SJCRH30 (cell line): ENCODE data around the gene ADSL. TPM values are rescaled to one million over a fixed set of nuclear protein-coding genes. Genes with fewer than 3 reads are reported as not detected.
"Not testable (repeated sequence)": the region's sequence is repeated elsewhere in the genome, so short reads cannot be mapped to it uniquely, and the experiment has no call there.

Experiments used
- DNase-seq, 2 experiments: peaks; one replicate each; pipeline ENCODE4 v3.0.0-alpha.2; 2015 to 2020
- H3K27ac ChIP-seq: fragments of 250-450 bp; sonication (Bioruptor Pico); 2 replicates; pipeline ENCODE4 v1.5.1; 2020; ENCODE audit warnings: mild to moderate bottlenecking, moderate library complexity
- H3K27me3 ChIP-seq: fragments of 250-450 bp; sonication (Bioruptor Pico); 2 replicates; pipeline ENCODE4 v1.5.1; 2020; ENCODE audit warnings: mild to moderate bottlenecking, moderate library complexity
- H3K36me3 ChIP-seq: fragments of 250-450 bp; sonication (Bioruptor Pico); 2 replicates; pipeline ENCODE4 v1.5.1; 2020; ENCODE audit warnings: mild to moderate bottlenecking, moderate library complexity
- H3K4me1 ChIP-seq: fragments of 250-450 bp; sonication (Bioruptor Pico); 2 replicates; pipeline ENCODE4 v1.5.1; 2020; ENCODE audit warnings: mild to moderate bottlenecking, moderate library complexity
- H3K4me3 ChIP-seq: fragments of 250-450 bp; sonication (Bioruptor Pico); 2 replicates; pipeline ENCODE4 v1.5.1; 2020; ENCODE audit warnings: mild to moderate bottlenecking, moderate library complexity
- H3K9me3 ChIP-seq: fragments of 250-450 bp; sonication (Bioruptor Pico); replicated peaks from 2 replicates; pipeline ENCODE4 v1.5.1; 2020; ENCODE audit warnings: mild to moderate bottlenecking, moderate library complexity
- total RNA-seq: library from RNA; depleted of rRNA; stranded (reverse); fragments of >200 nt; shearing (Covaris generic); gene quantifications from 2 replicates; pipeline ENCODE4 v1.2.3, GENCODE V29; 2014

ADSL gene
- total RNA-seq, 1 experiment from 2014 or later = 134 TPM

DNA sequence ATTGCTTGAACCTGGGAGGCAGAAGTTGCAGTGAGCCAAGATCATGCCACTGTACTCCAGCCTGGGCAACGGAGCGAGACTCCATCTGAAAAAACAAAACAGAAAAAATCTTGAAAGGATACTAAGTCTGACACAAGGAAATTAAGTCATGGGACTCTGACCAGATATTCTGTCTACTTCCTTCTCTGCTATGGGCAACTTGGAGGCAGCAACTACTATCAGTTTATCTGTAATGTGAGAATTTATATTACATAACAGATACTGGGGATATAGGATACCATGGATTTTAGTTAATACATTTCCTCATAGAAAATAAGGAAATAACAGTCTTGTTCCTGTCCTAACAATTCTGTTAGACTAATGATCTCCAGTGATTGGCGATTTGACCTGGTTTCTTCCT is 22.5 kb downstream of the ADSL start:
- no peak overlapping the region for H3K4me3 ChIP-seq
- H3K36me3 ChIP-seq = peaks cover 39% of the 10 kb centered on the region
- no peaks in the 10 kb centered on the region for H3K27me3 ChIP-seq
- H3K9me3 ChIP-seq = no peaks in the 10 kb centered on the region
- no peak for DNase-seq
- H3K27ac ChIP-seq = no peak overlapping the region
- no peaks in the 10 kb centered on the region for H3K4me1 ChIP-seq

DNA sequence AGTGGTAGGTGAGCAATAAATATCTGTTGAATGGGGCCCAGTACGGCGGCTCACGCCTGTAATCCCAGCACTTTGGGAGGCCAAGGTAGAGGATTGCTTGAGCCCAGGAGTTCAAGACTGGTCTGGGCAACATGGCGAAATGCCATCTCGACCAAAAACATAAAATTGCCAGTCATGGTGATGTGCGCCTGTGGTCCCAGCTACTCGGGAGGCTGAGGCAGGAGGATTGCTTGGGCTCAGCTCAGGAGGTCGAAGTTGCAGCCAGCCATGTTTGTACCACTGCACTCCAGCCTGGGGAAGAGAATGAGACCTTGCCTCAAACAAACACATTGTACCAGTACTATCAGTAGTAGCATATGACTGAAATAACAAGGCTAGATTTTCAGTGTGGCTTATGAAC is 28.3 kb downstream of the ADSL start:
- no peak for DNase-seq
- Histone ChIP-seq H3K9me3 (no peaks in the 10 kb centered on the region), H3K36me3 (no peaks in the 10 kb centered on the region), H3K4me3 (no peak overlapping the region), H3K4me1 (no peaks in the 10 kb centered on the region), H3K27ac (no peak overlapping the region), H3K27me3 (no peaks in the 10 kb centered on the region)

DNA sequence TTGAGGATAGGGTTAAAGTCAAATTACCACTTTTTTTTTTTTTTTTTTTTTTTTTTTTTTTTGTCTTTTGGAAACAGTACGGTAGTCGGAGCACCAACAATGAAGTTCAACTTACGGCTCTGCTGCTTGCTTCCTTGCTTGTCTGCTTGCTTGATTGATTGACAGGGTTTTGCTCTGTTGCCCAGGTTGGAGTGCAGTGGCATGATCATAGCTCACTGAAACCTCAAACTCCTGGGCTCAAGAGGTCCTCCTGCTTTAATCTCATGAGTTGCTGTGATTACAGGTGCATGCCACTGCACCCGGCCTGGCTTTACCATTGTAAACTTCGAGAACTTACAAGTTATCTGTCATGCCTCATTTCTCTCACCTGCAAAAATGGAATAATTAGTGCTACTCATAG is 29.8 kb downstream of the ADSL start:
- DNase-seq = no peak
- H3K27me3 ChIP-seq = no peaks in the 10 kb centered on the region
- H3K27ac ChIP-seq = no peak overlapping the region
- no peaks in the 10 kb centered on the region for H3K4me1 ChIP-seq
- H3K9me3 ChIP-seq = no peaks in the 10 kb centered on the region
- no peak overlapping the region for H3K4me3 ChIP-seq
- peaks cover 2% of the 10 kb centered on the region; the same call in 1 of the 2 replicates for H3K36me3 ChIP-seq

DNA sequence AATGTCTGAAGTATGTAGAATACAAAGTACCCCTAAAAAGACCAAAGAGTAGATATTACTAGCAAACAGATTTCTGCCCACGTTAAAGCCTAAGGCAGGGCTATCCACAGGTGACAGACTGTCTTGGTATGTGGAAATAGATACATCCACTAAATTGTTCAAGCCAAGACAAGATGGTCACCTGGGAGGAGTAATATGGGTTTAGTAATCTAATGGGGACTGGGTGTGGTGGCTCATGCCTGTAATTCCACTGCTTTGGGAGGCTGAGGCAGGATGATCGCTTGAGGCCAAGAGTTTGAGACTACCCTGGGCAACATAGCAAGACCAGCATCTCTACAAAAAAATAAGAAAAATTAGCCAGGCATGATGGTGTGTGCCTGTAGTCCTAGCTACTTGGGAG is 31.6 kb downstream of the ADSL start:
- H3K36me3 ChIP-seq = peaks cover 2% of the 10 kb centered on the region; the same call in 1 of the 2 replicates
- DNase-seq = no peak
- no peaks in the 10 kb centered on the region for H3K4me1 ChIP-seq
- no peak overlapping the region for H3K27ac ChIP-seq
- H3K4me3 ChIP-seq = no peak overlapping the region
- no peaks in the 10 kb centered on the region for H3K27me3 ChIP-seq
- H3K9me3 ChIP-seq = no peaks in the 10 kb centered on the region

DNA sequence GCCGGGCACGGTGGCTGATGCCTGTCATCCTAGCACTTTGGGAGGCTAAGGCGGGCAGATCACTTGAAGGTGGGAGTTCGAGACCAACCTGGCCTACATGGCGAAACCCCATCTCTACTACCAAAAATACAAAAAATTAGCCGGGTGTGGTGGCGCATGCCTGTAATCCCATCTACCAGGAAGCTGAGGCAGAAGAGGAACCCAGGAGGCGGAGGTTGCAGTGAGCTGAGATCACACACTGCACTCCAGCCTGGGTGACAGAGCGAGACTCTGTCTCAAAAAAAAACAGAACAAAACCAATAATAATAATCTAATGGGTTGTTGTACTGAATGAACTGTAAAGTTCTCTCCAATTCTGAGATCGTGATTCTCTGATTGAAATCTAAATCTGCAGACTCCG is 32.1 kb downstream of the ADSL start:
- H3K27me3 ChIP-seq, H3K4me1 ChIP-seq: not testable (repeated sequence)

DNA sequence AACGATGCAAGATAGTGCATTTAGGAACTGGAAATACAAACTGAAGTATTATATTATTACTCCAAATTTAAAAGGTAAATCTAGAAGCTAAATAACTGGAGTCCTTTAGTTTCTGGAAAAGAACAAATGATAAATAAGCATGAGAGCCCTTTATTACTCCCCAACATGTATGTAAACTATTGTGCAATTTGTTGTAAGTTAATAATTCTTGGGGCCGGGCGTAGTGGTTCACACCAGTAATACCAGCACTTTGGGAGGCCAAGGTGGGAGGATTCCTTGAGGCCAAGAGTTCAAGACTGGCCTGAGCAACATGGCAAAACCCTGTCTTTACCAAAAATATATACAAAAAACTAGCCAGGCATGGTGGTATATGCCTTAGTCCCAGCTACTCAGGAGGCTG is 35.2 kb downstream of the ADSL start:
- H3K27ac ChIP-seq = no peak overlapping the region
- H3K4me3 ChIP-seq = no peak overlapping the region
- no peaks in the 10 kb centered on the region for H3K27me3 ChIP-seq
- H3K36me3 ChIP-seq = peaks cover 2% of the 10 kb centered on the region; the same call in 1 of the 2 replicates
- H3K4me1 ChIP-seq = no peaks in the 10 kb centered on the region
- no peak for DNase-seq
- H3K9me3 ChIP-seq = no peaks in the 10 kb centered on the region

More for the DNA sequence above, 32.1 kb downstream of the ADSL start:
- not testable (repeated sequence) for H3K36me3 ChIP-seq, DNase-seq, H3K4me3 ChIP-seq, H3K9me3 ChIP-seq, H3K27ac ChIP-seq

DNA sequence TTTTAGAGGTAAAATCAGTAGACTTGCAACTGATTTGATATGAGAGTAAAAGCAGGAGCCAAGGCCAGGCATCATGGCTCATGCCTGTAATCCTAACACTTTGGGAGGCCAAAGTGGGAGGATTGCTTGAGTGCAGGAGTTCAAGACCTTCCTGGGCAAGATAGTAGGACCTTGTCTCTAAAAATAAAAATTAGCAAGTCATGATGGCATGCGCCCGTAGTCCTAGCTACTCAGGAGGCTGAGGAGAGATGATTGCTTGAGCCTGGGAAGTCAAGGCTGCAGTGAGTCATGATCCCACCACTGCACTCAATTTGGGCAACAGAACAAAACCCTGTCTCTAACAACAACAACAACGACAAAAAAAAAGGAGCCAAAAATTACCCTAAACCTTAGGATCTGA is 37.6 kb downstream of the ADSL start:
- H3K27ac ChIP-seq = no peak overlapping the region
- no peak overlapping the region for H3K4me3 ChIP-seq
- no peak for DNase-seq
- no peaks in the 10 kb centered on the region for H3K9me3 ChIP-seq
- peaks cover 2% of the 10 kb centered on the region; the same call in 1 of the 2 replicates for H3K36me3 ChIP-seq
- no peaks in the 10 kb centered on the region for H3K4me1 ChIP-seq
- no peaks in the 10 kb centered on the region for H3K27me3 ChIP-seq

DNA sequence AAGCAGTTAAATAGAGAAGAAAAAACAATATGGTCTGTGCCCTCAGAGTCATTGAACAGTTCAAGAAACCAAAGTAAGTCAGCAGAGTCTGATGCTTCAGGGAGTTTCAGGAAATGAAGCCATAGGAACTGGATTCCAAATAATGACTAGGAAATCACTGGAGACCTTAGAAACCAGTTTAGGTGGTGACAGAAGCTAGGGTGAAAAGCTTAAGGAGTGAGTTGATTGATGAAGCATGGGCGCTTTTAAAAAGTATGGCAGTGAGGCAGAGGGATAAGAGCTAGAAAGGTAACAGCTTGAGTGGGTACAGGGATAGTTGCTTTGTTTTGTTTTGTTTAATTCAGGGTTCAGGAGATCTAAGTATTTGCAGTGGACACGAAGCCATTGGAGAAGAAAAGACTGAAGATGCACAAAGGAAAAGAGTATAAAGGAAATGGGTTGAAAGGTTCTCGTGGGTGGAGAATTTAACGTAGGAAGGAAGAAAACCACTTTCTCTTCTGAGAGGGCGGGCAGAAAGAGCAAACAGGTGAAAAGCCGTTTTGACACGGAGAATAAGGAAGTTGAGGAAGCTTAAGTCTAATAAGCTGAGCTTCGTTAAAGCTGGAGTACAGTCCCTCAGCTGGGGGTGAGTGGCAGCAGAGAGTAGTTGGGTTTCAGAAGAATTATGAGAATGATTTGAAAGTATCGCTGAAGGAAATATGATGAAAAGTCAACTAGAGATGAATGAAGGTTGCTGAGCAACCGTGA is 38.9 kb downstream of the ADSL start:
- no peaks in the 10 kb centered on the region for H3K9me3 ChIP-seq
- H3K27ac ChIP-seq = no peak overlapping the region
- H3K27me3 ChIP-seq = no peaks in the 10 kb centered on the region
- DNase-seq = no peak
- no peaks in the 10 kb centered on the region for H3K4me1 ChIP-seq
- H3K36me3 ChIP-seq = peaks cover 2% of the 10 kb centered on the region; the same call in 1 of the 2 replicates
- H3K4me3 ChIP-seq = no peak overlapping the region

DNA sequence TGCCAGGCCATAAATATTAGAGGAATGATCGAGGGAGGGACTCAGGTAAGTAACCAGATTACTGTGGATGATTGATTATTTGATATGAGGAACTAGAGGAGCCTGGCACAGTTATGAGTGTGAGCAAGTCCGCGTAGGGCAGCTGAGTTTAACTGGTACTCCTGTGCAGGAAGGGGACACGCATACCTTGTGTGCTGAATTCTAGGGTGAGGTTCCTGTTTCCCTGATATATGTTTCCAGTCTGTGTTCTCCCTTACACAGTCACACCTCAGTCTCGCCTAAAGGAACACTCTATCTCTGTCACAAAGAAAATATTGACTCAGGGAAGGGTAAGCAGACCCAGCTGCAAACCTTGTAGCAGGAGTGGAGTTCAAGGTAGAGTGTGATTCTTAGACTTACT is 41.4 kb downstream of the ADSL start:
- H3K27ac ChIP-seq = no peak overlapping the region
- H3K9me3 ChIP-seq = no peaks in the 10 kb centered on the region
- no peak overlapping the region for H3K4me3 ChIP-seq
- no peaks in the 10 kb centered on the region for H3K27me3 ChIP-seq
- H3K4me1 ChIP-seq = no peaks in the 10 kb centered on the region
- H3K36me3 ChIP-seq = no peaks in the 10 kb centered on the region
- DNase-seq = no peak

DNA sequence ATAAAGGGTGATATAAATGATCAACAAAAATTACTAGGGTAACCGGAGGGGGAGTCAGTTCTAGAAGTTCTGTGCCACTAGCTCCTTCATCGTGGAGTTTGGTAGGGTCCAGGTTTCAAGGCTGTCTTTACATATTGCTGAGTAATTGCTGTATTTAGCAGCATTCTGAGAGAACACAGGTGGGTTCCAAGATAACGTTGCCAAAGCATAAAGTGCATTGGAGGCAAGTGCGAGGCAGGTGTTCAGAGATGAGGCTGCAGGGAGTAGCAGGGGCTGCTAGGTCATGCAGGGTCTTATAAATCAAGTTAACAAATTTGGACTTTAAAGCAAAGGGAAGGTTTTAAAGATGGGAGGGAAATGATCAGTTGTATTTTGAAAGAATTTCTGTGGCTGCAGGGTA is 41.9 kb downstream of the ADSL start:
- no peak for DNase-seq
- no peaks in the 10 kb centered on the region for H3K27me3 ChIP-seq

DNA sequence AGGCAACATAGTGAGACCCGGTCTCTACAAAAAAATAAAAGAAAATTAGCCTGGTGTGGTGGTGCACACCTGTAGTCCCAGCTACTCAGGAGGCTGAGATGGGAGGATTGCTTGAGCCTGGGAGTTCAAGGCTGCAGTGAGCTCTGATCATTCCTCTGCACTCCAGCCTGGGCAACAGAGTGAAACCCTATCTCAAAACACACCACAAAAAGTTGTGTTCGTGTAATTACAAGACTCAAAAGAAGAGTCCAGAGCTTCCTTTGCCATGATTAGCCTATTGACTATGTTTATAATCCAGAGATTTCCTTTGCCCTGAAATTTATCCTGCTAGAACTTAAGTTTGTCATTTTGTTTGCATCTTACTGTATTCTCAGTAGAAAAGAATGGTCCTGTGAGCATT is 45.1 kb downstream of the ADSL start:
- H3K4me3 ChIP-seq = no peak overlapping the region
- H3K27me3 ChIP-seq = no peaks in the 10 kb centered on the region
- peaks cover 3% of the 10 kb centered on the region; the same call in 1 of the 2 replicates for H3K36me3 ChIP-seq
- DNase-seq = no peak
- no peaks in the 10 kb centered on the region for H3K4me1 ChIP-seq
- no peaks in the 10 kb centered on the region for H3K9me3 ChIP-seq
- H3K27ac ChIP-seq = no peak overlapping the region

More for the DNA sequence above, 41.9 kb downstream of the ADSL start:
- H3K4me3 ChIP-seq = no peak overlapping the region
- no peaks in the 10 kb centered on the region for H3K4me1 ChIP-seq
- H3K9me3 ChIP-seq = no peaks in the 10 kb centered on the region
- no peak overlapping the region for H3K27ac ChIP-seq
- H3K36me3 ChIP-seq = no peaks in the 10 kb centered on the region

DNA sequence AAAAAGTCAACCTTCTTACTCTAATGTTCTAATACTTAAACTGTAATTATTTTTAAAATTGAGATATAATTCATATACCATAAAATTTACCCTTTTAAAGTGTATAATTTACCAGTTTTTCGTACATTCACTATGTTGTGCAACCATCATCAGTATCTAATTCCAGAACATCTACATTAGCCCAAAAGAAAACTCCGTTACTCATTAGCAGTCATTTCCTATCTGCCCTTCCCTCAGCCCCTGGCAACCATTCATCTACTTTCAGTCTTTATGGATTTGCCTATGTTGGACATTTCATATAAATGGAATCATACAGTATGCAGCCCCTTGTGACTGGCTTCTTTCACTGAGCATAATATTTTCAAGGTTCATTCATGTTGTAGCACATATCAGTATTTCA is 46.3 kb downstream of the ADSL start:
- Histone ChIP-seq H3K36me3 (peaks cover 3% of the 10 kb centered on the region; the same call in 1 of the 2 replicates), H3K27me3 (no peaks in the 10 kb centered on the region), H3K27ac (no peak overlapping the region), H3K4me3 (no peak overlapping the region), H3K4me1 (no peaks in the 10 kb centered on the region), H3K9me3 (no peaks in the 10 kb centered on the region)
- DNase-seq = no peak

DNA sequence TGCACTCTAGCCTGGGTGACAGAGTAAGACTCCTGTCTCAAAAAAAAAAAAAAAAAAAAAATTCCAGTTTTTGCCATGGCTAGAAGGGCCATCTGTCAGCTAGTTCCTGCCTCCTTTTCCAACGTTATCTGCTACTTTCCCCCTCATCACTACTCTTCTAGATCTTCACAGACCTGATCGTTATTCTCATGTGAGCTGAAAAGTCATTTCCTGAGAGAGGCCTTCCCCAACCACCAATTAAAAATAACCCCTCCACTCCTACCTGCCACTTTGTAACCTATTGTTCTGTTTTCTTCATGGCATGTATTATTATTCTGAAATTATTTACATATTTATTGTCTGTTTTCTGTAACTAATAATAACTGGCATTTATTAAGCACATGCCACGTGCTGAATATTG is 48.3 kb downstream of the ADSL start:
- peaks cover 3% of the 10 kb centered on the region; the same call in 1 of the 2 replicates for H3K36me3 ChIP-seq
- no peaks in the 10 kb centered on the region for H3K4me1 ChIP-seq
- no peak overlapping the region for H3K4me3 ChIP-seq
- H3K27me3 ChIP-seq = no peaks in the 10 kb centered on the region
- DNase-seq = no peak
- no peaks in the 10 kb centered on the region for H3K9me3 ChIP-seq
- no peak overlapping the region for H3K27ac ChIP-seq

DNA sequence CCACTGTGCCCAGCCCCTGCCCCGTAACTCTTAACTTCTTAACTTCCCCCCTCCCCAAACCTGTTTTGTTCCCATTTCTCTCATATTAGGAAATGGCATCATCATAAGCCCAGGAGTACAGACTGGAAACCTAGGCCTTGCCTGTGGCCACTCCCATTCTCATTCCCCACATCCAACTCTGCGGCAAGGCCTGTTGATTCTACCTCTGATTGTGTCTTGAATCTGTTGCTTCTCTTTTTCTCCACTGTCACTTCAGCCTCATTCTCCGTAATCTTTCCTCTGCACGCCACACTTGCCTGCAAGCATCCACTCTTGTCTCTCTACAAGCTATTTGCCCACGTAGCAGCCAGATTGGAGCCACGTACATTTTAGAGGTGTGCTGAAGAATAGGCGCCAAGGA is 49.3 kb downstream of the ADSL start:
- Histone ChIP-seq H3K4me3 (no peak overlapping the region), H3K27ac (no peak overlapping the region)

DNA sequence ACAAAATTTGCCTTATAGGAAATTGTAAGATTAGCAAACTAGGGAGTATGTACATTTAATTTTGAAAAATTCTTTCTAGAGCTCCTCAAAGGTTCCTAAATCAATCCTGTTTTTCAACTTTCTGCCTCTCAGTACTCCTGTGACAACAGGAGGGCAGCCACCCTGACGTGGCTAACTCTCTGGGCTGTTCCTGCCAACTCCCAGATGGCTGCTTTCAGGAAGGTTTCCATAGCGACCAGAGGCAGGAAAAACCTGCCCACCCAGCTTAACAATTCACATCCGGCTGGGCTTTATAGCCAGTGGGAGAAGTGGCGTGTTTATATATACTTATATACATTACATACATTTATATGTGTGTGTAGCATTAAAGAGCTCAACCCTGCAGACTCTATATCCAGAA is 50.6 kb downstream of the ADSL start:
- H3K9me3 ChIP-seq = no peaks in the 10 kb centered on the region
- H3K4me1 ChIP-seq = no peaks in the 10 kb centered on the region
- H3K27me3 ChIP-seq = no peaks in the 10 kb centered on the region
- no peak overlapping the region for H3K4me3 ChIP-seq
- H3K27ac ChIP-seq = no peak overlapping the region
- peaks cover 6% of the 10 kb centered on the region; the same call in 1 of the 2 replicates for H3K36me3 ChIP-seq
- peak in 1 of 2 experiments; percentile 13 for DNase-seq

More for the DNA sequence above, 49.3 kb downstream of the ADSL start:
- no peak for DNase-seq
- Histone ChIP-seq H3K9me3 (no peaks in the 10 kb centered on the region), H3K36me3 (peaks cover 3% of the 10 kb centered on the region; the same call in 1 of the 2 replicates), H3K27me3 (no peaks in the 10 kb centered on the region), H3K4me1 (no peaks in the 10 kb centered on the region)

DNA sequence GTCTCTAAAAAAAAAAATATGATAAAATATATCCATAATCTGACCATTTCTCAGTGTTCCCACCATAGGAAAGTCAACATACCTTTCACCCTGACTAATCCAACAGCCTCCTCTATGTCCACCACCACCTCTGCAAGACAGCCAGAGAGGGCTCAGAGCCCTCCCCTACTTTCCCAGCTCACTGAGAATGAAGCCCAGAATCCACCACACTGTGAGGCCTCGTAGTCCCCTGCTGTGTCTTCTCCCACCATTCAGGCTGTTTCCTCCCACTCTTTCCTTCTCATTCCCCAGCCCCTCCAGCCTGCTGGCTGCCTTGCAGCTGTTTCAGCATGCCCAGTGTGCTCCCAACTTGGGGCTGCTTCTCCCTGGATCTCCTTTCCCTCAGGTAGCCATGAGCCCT is 51.1 kb downstream of the ADSL start:
- Histone ChIP-seq H3K27me3 (no peaks in the 10 kb centered on the region), H3K4me1 (no peaks in the 10 kb centered on the region), H3K4me3 (no peak overlapping the region), H3K36me3 (peaks cover 6% of the 10 kb centered on the region; the same call in 1 of the 2 replicates), H3K27ac (no peak overlapping the region), H3K9me3 (no peaks in the 10 kb centered on the region)
- DNase-seq = peak in 1 of 2 experiments; percentile 33
